Measurements from ENCODE around the gene TRIM28.

TRIM28 gene

DNA sequence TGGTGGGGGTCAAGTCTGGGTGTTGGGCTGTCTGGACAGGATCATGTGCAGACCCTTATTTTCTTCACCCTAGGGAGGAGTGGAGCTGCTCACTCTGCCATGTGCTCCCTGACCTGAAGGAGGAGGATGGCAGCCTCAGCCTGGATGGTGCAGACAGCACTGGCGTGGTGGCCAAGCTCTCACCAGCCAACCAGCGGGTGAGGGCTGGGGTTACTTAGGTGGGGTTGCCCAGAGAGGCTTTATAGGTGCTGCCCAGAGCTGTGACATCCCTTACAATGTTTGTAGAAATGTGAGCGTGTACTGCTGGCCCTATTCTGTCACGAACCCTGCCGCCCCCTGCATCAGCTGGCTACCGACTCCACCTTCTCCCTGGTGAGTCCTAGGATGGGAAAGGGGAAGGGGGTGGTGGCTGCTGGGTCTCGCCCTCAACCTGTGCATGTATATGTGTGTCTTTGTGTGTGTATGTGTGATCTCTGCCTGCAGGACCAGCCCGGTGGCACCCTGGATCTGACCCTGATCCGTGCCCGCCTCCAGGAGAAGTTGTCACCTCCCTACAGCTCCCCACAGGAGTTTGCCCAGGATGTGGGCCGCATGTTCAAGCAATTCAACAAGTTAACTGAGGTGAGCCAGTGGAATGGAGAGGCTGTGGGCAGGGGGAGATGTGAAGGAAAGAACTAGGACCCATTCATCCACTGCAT, 5.9 kb downstream of the TRIM28 start:
- in situ Hi-C loops (cut with HindIII; ENCODE audit: low pct_ligation_motif_present, low sequenced_read_pairs): no loop called here
- TF ChIP-seq, protein P1, sequence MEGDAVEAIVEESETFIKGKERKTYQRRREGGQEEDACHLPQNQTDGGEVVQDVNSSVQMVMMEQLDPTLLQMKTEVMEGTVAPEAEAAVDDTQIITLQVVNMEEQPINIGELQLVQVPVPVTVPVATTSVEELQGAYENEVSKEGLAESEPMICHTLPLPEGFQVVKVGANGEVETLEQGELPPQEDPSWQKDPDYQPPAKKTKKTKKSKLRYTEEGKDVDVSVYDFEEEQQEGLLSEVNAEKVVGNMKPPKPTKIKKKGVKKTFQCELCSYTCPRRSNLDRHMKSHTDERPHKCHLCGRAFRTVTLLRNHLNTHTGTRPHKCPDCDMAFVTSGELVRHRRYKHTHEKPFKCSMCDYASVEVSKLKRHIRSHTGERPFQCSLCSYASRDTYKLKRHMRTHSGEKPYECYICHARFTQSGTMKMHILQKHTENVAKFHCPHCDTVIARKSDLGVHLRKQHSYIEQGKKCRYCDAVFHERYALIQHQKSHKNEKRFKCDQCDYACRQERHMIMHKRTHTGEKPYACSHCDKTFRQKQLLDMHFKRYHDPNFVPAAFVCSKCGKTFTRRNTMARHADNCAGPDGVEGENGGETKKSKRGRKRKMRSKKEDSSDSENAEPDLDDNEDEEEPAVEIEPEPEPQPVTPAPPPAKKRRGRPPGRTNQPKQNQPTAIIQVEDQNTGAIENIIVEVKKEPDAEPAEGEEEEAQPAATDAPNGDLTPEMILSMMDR (IDR thresholded peaks at IDR 0.05; ENCODE audit: low read depth, low read length, missing control alignments): no peak
- Histone ChIP-seq H3K36me3 (replicated peaks) (peaks cover 58% of the 10 kb centered on the region), H3K4me3 (ENCODE audit: low read depth, low read length) (no peak overlapping the region), H3K27ac (no peak overlapping the region), H3K27me3 (replicated peaks) (no peaks in the 10 kb centered on the region)
- DNase-seq: no peak

DNA sequence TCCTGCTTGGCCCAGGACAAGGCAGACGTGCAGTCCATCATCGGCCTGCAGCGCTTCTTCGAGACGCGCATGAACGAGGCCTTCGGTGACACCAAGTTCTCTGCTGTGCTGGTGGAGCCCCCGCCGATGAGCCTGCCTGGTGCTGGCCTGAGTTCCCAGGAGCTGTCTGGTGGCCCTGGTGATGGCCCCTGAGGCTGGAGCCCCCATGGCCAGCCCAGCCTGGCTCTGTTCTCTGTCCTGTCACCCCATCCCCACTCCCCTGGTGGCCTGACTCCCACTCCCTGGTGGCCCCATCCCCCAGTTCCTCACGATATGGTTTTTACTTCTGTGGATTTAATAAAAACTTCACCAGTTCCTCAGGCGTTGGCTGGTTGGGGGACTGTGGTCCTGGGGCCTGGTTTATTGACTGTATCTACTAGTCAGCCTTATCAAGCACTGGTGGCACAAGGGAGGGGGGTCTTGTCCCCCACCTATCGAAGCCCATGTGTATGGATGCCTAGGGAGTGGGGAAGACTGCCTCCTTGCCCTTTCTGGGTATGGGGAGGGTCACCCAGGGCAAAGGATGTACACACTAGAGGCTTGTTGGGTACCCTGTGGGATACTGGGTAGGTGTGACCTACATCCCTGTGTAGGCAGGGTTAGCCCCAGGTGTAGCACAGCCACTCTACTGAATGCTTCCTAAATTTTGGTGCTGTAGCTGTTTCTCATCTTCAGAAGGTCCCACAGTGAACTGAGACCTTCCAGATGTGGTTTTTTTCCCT, 6.7 kb downstream of the TRIM28 start:
- TF ChIP-seq, protein P1 (IDR thresholded peaks at IDR 0.05; ENCODE audit: low read depth, low read length, missing control alignments): no peak
- in situ Hi-C loops (cut with HindIII; ENCODE audit: low pct_ligation_motif_present, low sequenced_read_pairs): no loop called here
- H3K27ac ChIP-seq: no peak overlapping the region
- no peak for DNase-seq
- H3K27me3 ChIP-seq (replicated peaks): no peaks in the 10 kb centered on the region
- H3K4me3 ChIP-seq (ENCODE audit: low read depth, low read length): no peak overlapping the region
- peaks cover 61% of the 10 kb centered on the region for H3K36me3 ChIP-seq (replicated peaks)

DNA sequence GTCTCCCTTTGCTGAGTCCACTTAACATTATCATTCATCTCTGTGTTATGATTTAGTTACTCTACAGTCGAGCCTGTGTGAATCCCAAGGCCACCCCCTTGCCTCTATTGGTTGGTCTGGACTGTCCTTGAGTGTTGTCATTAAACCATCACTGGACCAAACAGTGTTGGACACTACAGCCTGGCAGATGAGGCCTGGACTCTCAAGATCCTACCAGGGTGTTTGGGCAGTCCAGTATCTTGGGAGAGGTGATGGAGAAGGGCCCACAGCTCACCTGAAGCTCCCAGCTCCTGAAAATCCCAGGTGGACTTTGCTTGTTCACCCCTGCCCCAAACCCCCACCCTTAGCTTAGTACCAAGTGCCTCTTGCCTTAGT, 7.2 kb downstream of the TRIM28 start:
- Histone ChIP-seq H3K36me3 (replicated peaks) (peaks cover 64% of the 10 kb centered on the region), H3K4me3 (ENCODE audit: low read depth, low read length) (no peak overlapping the region), H3K27ac (no peak overlapping the region), H3K27me3 (replicated peaks) (no peaks in the 10 kb centered on the region)
- no peak for DNase-seq
- TF ChIP-seq, protein P1 (IDR thresholded peaks at IDR 0.05; ENCODE audit: low read depth, low read length, missing control alignments): no peak
- in situ Hi-C loops (cut with HindIII; ENCODE audit: low pct_ligation_motif_present, low sequenced_read_pairs): no loop called here

DNA sequence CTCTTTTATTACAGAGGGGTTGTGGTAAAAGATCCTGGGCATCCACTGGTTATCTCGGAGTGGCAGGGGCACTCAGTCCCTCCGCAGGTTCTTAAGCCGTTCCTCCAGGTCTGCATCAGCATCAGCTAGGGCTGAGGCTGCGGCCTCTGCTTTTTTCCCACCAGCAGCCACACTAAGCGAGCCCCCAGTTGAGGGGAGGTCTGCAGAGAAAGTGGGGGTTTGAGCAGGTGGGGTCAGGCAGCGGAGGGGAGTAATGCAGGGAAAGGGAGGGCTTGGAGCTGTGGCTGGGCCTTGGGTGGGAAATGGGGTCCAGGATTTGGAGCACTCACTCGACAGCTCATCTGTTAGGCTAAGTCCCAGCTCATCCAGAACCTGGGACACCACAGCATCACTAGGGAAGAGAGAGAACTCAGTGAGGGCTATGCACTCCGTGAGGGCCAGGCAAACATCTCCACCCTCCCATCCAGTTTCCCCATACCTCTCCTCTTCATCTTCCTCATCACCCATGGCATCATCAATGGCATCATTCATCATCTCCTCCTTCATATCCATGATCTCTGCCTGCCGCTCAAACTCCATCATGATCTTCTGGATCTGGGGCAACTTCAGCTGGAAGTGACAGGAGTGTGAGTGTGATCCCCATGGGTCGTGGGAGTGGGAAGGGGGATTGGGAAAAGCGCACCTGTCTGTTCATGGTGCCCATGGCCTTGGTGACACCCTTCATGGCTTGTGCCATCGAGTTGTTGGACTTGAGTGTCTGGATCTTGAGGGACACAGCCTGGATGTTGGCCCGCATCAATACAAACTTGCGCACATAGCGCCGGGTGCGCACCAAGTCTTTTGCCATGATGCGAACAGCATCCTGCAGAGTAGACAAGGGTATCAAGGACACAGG, 8.0 kb downstream of the TRIM28 start:
- H3K4me3 ChIP-seq (ENCODE audit: low read depth, low read length): no peak overlapping the region
- H3K27me3 ChIP-seq (replicated peaks): no peaks in the 10 kb centered on the region
- no peak for DNase-seq
- peaks cover 72% of the 10 kb centered on the region for H3K36me3 ChIP-seq (replicated peaks)
- in situ Hi-C loops (cut with HindIII; ENCODE audit: low pct_ligation_motif_present, low sequenced_read_pairs): no loop called here
- no peak overlapping the region for H3K27ac ChIP-seq
- TF ChIP-seq, protein P1 (IDR thresholded peaks at IDR 0.05; ENCODE audit: low read depth, low read length, missing control alignments): no peak

DNA sequence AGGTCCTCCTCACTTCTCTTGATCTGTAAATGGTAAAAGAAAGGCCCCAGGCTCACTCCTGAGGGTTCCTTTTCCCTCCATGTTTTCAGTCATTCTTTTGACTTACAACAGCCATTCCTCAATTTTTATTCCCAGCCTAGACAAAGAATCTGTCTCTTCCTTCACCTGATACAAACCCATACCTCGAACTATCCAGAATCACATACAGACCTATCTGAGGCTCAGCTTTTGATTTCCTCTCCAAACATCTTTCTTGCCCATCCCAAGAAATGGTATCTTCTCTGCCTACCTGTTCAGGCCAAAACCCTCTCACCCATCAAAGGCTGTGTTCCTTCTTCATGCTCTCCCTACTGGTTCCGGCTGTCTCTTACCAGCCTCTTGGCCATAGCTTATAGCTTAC, 8.8 kb downstream of the TRIM28 start:
- Histone ChIP-seq H3K27ac (no peak overlapping the region), H3K36me3 (replicated peaks) (peaks cover 67% of the 10 kb centered on the region), H3K4me3 (ENCODE audit: low read depth, low read length) (no peak overlapping the region), H3K27me3 (replicated peaks) (no peaks in the 10 kb centered on the region)
- TF ChIP-seq, protein P1 (IDR thresholded peaks at IDR 0.05; ENCODE audit: low read depth, low read length, missing control alignments): no peak
- no peak for DNase-seq
- in situ Hi-C loops (cut with HindIII; ENCODE audit: low pct_ligation_motif_present, low sequenced_read_pairs): no loop called here

All from brain microvascular endothelial cell (primary cell).